NCI-H82 treated with DMSO at 0.1 percent for 48 hours (cell line): Measurements from ENCODE around the gene ZC3H8.

ENCODE experiments used
- DNase-seq: peaks from one replicate; lab custom pipeline; 2025; ENCODE audit not compliant: unreplicated experiment; lab: John Stamatoyannopoulos, UW

ZC3H8 gene

DNA sequence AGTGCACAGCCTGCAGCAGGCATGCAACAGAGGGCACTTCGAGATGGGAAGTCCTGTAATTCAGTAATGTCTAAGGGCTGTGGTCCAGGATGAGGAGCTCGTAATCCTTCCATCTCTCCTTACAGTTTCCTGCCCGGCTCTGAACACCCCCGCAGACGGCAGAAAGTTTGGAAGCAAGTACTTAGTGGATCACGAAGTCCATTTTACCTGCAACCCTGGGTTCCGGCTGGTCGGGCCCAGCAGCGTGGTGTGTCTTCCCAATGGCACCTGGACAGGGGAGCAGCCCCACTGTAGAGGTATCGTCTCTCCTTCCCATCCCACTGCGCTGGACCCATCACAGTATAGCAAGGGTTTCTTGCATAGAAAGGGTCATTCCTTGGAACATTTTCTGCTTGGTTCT, 90.0 kb downstream of the ZC3H8 start:
- DNase-seq, result no peak

DNA sequence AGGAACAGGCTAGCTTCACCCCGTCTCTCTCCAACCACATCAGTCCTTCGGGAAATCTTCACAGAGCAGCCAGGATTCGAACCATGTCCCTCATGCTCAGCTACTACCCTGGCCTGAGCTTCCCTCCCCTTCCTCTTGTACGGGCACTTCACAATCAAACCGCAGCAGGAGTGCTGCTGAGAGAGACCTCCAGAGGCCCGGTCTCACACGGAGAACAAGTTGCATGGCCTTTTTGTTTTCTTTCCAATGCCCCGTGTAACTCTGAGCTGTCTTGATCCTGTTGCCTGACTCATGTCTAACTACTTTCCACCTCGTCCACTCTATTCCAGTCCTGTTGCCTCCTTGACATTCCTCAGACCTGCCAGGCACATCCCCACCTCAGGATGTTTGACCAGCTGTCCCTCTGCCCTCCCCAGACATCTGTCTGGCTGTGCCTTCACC, 91.3 kb downstream of the ZC3H8 start:
- DNase-seq, result no peak

DNA sequence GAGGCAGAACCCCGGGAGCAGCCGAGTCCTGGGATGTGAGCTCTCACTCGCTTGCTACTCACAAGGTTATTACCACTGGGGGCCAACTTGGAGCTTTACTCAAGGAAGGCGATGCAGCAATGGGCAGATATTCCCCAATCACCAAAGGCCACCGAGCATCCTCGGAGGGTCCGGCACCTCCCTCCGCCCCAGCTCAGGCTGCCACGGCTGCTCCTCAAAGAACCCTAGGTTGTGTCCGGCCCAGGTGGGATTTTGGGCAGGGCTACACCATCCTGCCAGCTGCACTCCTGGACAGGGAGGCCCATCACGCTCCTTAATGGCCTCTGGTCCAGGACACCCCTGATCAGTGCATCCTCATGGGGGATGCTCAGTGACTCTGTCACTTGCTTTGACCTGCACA, 91.9 kb downstream of the ZC3H8 start:
- DNase-seq, result no peak

DNA sequence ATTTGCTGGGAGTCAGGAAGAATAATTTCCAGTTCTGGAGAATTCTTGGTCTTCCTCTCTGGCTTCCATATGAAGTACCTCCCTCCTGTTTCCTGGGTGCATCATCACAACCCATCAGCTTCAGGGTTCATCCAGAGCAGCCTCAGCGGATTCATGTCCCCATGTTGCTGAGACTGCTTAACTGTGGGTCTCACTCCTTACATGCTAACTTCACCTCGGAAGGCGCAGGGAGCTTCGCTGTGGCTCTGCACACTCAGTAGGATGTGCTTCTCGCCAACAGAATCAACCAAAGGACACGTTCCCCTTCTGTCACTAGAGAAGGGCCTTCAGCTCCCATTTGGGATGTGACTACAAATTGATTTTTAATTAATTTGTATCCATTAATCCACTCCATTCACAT, 92.5 kb downstream of the ZC3H8 start:
- no peak for DNase-seq
